Measurements from ENCODE around the gene APPBP2.
"Not testable (repeated sequence)": the region's sequence is repeated elsewhere in the genome, so short reads cannot be mapped to it uniquely, and the experiment has no call there.

Gene APPBP2

DNA sequence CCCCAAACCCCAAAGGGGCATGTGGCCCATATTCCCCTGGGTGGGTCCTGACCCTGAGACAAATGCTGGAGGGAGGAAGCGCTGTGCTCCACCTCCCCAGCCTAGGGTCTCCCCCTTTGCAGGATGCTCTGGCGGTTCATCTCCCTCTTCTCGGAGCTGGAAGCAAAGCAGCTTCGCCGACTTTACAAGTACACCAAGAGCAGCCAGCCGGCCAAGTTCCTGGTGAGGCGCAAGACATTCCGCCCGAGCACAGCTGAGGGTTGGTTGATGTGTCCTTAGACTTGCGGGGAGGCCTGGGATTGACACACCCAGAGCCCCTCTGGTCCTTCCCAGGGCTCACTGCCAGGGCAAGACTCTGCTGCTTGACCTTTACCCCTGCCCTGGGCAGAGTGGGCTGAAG, 99.4 kb downstream of the APPBP2 start:
- H3K27me3 Mint-ChIP-seq: peaks cover 4% of the 10 kb centered on the region
- H3K27ac Mint-ChIP-seq: no peak overlapping the region
- H3K36me3 Mint-ChIP-seq (ENCODE audit: low read depth): peaks cover 7% of the 10 kb centered on the region
- H3K4me1 Mint-ChIP-seq (ENCODE audit: low read depth): peaks cover 41% of the 10 kb centered on the region
- no peaks in the 10 kb centered on the region for H3K9me3 Mint-ChIP-seq
- no peak overlapping the region for H3K4me3 Mint-ChIP-seq
- intact Hi-C loops (cut with micrococcal nuclease): no loop called here

DNA sequence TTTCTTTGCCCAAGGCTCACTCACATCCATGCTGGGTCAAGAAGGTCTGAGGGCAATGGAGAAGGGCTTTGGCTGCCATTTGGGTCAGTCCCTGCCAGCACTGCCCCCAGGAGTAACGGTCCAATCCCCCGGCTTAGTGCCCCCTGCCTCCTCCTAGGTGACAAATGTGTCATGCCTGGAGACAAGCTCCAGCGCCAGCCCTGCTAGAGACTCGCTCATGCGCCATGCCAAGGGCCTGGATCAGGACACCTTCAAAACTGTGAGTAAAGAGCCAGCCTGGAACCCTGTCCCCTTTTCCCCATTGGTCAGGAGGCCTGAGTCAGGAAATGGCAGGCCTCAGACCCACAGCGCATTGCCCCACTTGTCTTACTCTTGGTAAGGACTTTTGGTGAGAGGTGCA, 100.4 kb downstream of the APPBP2 start:
- intact Hi-C loops (cut with micrococcal nuclease): no loop called here
- Mint-ChIP-seq H3K4me3 (no peak overlapping the region), H3K36me3 (ENCODE audit: low read depth) (peaks cover 13% of the 10 kb centered on the region), H3K4me1 (ENCODE audit: low read depth) (peaks cover 40% of the 10 kb centered on the region), H3K9me3 (no peaks in the 10 kb centered on the region), H3K27me3 (peaks cover 3% of the 10 kb centered on the region), H3K27ac (no peak overlapping the region)

DNA sequence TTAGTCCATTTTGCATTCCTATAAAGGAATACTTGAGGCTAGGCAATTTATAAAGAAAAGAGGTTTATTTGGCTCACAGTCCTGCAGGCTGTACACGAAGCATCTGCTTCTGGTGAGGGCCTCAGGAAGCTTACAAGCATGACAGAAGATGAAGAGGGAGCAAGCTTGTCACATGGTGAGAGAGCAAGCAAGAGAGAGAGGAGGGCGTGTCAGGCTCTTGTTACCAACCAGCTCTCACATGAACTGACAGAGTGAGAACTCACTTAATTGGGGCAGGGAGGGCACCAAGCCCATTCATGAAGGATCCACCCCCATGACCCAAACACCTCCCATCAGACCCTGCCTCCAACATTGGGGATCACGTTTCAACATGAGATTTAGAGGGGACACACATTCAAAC, 102.2 kb downstream of the APPBP2 start:
- no peak overlapping the region for H3K27ac Mint-ChIP-seq
- H3K9me3 Mint-ChIP-seq: peaks cover 5% of the 10 kb centered on the region
- intact Hi-C loops (cut with micrococcal nuclease): no loop called here
- no peak overlapping the region for H3K4me3 Mint-ChIP-seq
- H3K27me3 Mint-ChIP-seq: peaks cover 3% of the 10 kb centered on the region
- peaks cover 19% of the 10 kb centered on the region for H3K36me3 Mint-ChIP-seq (ENCODE audit: low read depth)
- H3K4me1 Mint-ChIP-seq (ENCODE audit: low read depth): peaks cover 45% of the 10 kb centered on the region

DNA sequence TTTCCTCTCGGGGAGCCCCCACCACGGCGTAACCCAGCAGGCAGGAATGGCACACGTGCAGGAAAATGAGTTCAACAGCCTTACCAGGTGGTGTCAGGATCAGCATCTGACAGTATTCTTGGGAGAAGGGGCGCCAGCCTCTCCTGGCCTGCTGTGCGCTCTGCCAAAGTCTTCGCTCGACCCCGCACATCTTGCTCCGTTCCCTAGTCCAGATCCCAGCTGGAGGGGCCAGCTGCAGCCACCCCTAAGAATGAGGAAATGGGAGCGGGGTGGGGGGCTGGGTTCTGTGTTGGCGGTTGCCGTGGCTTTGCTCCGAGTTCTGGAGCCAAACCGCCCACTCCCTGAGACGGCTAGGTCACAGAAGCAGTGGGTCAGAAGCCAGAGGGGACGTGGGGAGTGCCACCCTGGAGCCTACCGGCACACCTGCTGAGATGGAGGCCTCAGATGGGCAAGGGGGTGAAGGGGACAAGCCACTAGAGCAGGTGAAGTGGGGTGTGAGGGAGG, 103.8 kb downstream of the APPBP2 start, which contains the start of gene CHCT1:
CHCT1 (plus strand) TSS at position 328 of the 504 bp plus-strand sequence; CDS start at position 432, 104 bp downstream.
- peaks cover 38% of the 10 kb centered on the region for H3K4me1 Mint-ChIP-seq (ENCODE audit: low read depth)
- peak within 1 kb of the TSS; percentile 95 for H3K4me3 Mint-ChIP-seq
- H3K27me3 Mint-ChIP-seq: peaks cover 3% of the 10 kb centered on the region
- H3K9me3 Mint-ChIP-seq: peaks cover 7% of the 10 kb centered on the region
- H3K36me3 Mint-ChIP-seq (ENCODE audit: low read depth): peaks cover 21% of the 10 kb centered on the region
- intact Hi-C loops (cut with micrococcal nuclease): no loop called here
- peak within 1 kb of the TSS; percentile 98 for H3K27ac Mint-ChIP-seq

DNA sequence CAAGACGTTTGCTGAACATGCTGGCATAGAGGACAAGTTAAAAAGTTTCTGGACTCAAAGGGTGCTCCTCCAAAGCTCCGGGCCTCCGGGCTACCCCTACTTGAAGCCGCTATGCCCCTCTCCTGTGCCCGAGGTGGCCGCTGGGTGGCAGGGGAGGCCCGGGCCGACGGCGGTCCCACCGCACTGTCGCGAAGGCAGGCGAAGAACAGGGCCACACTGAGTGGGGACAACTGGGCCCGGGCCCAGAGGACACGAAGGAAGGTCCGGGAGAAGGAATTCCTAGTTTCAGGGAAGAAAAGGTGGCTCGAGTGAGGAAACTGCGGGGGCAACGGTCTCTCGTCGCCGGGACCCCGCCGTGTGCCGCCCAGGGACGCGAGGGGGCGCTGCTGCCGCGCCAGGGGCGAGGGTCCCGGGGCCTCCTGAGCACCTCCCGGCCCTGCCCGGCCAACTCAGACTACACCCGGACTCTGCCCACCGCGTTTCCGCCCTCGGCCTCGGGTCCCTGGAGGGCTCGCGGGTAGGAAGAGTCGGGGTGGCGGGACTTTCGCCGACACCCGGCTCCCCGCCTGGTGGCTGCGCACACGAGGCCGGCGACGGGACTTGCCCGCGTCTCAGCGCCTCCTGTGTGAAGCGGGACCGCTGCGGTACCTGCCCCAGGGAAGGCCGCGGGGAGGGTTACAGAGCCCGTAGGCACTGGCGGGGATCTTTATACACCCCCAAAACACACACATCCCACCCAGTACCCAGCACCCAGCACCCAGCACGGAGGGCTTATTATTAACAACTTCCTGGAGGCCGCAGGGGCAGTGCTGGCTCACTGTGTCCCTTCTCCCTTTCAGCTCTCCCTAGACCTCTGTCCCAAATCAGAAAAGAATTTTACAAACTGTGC, 104.5 kb downstream of the APPBP2 start:
- peaks cover 7% of the 10 kb centered on the region for H3K9me3 Mint-ChIP-seq
- peaks cover 3% of the 10 kb centered on the region for H3K27me3 Mint-ChIP-seq
- intact Hi-C loops (cut with micrococcal nuclease): no loop called here
- H3K27ac Mint-ChIP-seq: peak overlapping the region; percentile 98
- peak overlapping the region; percentile 95 for H3K4me3 Mint-ChIP-seq
- H3K36me3 Mint-ChIP-seq (ENCODE audit: low read depth): peaks cover 21% of the 10 kb centered on the region
- peaks cover 45% of the 10 kb centered on the region for H3K4me1 Mint-ChIP-seq (ENCODE audit: low read depth)

DNA sequence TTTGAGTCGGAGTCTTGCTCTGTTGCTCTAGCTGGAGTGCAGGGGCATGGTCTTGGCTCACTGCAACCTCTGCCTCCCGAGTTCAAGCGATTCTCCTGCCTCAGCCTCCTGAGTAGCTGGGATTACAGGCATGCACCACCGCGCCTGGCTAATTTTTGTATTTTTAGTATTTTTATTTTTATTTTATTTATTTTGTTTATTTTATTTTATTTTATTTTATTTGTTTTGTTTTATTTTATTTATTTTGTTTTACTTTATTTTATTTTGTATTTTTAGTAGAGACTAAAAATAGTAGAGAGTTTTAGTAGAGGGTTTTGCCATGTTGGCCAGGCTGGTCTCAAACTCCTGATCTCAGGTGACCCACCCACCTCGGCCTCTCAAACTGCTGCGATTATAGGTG, 106.2 kb downstream of the APPBP2 start:
- not testable (repeated sequence) for H3K9me3 Mint-ChIP-seq, H3K4me3 Mint-ChIP-seq
- peaks cover 43% of the 10 kb centered on the region for H3K4me1 Mint-ChIP-seq (ENCODE audit: low read depth)

DNA sequence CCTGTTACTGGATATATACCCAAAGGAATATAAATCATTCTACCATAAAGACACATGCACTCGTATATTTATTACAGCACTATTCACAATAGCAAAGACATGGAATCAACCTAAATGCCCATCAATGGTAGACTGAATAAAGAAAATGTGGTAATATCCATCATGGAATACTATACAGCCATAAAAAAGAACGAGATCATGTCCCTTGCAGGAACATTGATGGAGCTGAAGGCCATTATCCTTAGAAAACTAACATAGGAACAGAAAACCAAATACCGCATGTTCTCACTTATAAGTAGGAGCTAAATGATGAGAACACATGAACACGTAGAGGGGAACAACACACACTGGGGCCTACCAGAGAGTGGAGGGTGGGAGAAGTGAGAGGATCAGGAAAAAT, 107.0 kb downstream of the APPBP2 start:
- Mint-ChIP-seq H3K4me1 (ENCODE audit: low read depth) (peaks cover 40% of the 10 kb centered on the region), H3K36me3 (ENCODE audit: low read depth) (peaks cover 21% of the 10 kb centered on the region)
- H3K27me3 Mint-ChIP-seq; H3K4me3 Mint-ChIP-seq; H3K27ac Mint-ChIP-seq; H3K9me3 Mint-ChIP-seq; intact Hi-C loops (cut with micrococcal nuclease): not testable (repeated sequence)

More for the DNA sequence above, 106.2 kb downstream of the APPBP2 start:
- peaks cover 21% of the 10 kb centered on the region for H3K36me3 Mint-ChIP-seq (ENCODE audit: low read depth)
- intact Hi-C loops (cut with micrococcal nuclease); H3K27me3 Mint-ChIP-seq: not testable (repeated sequence)
- H3K27ac Mint-ChIP-seq: peak overlapping the region; percentile 32

DNA sequence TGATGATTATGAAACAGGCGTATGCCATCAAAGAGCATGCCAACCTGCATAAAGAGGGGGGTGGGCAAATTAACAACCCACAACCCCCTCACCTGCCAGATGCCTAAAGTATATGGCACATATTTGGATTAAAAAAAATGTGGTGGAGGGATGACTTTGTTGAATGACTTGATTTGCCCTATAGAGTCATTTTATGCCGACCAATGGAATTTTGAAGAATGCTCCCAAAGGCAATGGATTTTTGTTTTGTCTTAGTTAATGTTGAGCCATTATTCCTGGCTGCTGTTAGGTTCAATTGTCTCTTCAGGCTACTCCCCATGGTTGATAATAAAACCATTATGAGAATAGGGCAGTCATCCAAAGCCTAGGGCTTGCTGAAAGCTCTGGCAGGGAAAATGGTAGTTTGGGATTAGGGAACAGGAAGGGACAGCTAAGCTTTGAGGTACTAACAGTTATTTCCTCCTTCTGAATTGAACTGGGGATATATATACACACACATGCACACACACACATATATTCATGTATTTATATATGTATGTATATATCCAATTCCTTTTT, 109.6 kb downstream of the APPBP2 start:
- H3K4me3 Mint-ChIP-seq: no peak overlapping the region
- peaks cover 21% of the 10 kb centered on the region for H3K4me1 Mint-ChIP-seq (ENCODE audit: low read depth)
- H3K27ac Mint-ChIP-seq: no peak overlapping the region
- peaks cover 7% of the 10 kb centered on the region for H3K9me3 Mint-ChIP-seq
- intact Hi-C loops (cut with micrococcal nuclease): no loop called here
- H3K36me3 Mint-ChIP-seq (ENCODE audit: low read depth): peaks cover 27% of the 10 kb centered on the region
- H3K27me3 Mint-ChIP-seq: no peaks in the 10 kb centered on the region

DNA sequence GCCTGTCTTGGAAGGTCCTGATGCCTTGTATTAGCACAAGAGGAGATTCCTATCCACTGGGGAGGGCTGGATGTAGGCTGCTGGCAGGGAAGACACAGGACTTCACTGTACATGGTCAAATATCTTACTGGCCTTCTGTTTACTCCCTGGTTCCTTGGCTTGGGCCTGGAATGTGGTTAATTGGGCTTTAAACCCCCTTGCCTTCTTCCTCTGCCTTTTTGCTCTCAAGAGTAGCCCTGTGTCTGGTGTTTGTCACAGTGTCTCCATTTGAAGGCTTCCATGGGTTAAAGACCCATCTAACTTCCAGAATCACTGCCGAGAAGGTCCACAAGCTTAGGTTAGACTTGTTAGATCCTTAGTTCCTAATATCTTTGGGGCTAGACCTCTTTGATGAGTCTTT, 110.9 kb downstream of the APPBP2 start:
- H3K36me3 Mint-ChIP-seq (ENCODE audit: low read depth): peaks cover 22% of the 10 kb centered on the region
- intact Hi-C loops (cut with micrococcal nuclease): no loop called here
- H3K4me1 Mint-ChIP-seq (ENCODE audit: low read depth): peaks cover 14% of the 10 kb centered on the region

DNA sequence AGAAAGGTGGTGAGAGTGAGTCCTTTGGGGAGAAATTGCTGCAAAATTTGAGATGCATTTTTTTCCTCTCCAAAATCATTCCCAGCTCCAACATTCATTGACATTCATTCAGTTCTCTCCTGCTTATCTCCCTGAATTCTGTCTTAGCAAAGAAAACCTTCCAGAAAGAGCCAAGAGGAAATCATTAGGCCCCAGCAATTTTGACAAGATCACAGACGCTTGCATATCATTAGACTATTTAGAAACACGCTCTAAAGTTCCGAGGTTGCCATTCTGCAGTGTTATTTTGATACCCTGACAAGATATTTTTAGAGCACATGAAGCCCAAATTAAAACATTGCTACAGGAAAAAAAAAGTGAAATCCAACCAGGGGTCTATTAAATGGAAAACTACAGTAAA, 113.3 kb downstream of the APPBP2 start:
- H3K4me3 Mint-ChIP-seq: no peak overlapping the region
- peaks cover 14% of the 10 kb centered on the region for H3K36me3 Mint-ChIP-seq (ENCODE audit: low read depth)
- no peak overlapping the region for H3K27ac Mint-ChIP-seq
- H3K27me3 Mint-ChIP-seq: no peaks in the 10 kb centered on the region
- peaks cover 9% of the 10 kb centered on the region for H3K4me1 Mint-ChIP-seq (ENCODE audit: low read depth)
- no peaks in the 10 kb centered on the region for H3K9me3 Mint-ChIP-seq
- intact Hi-C loops (cut with micrococcal nuclease): no loop called here

More for the DNA sequence above, 110.9 kb downstream of the APPBP2 start:
- Mint-ChIP-seq H3K9me3 (peaks cover 7% of the 10 kb centered on the region), H3K27ac (no peak overlapping the region), H3K4me3 (no peak overlapping the region), H3K27me3 (no peaks in the 10 kb centered on the region)

DNA sequence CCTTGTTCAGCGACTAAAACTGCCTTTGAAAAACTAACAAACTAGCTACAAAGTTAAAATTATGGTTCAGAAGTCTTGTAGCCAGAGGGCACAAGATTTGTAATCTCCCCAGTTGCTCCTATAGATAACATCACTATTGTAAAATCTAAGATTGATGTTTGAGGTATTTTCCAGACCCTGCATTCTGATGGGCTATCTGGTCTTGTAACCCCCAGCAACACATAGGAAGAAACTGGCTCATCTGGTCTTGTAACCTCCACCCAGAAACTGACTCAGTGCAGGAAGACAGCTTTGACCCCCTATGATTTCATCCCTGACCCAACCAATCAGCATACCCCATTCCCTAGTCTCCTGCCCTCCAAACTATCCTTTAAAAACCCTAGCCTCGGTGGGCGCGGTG, 116.0 kb downstream of the APPBP2 start:
- no peak overlapping the region for H3K4me3 Mint-ChIP-seq
- H3K4me1 Mint-ChIP-seq (ENCODE audit: low read depth): peaks cover 3% of the 10 kb centered on the region
- no peaks in the 10 kb centered on the region for H3K27me3 Mint-ChIP-seq
- intact Hi-C loops (cut with micrococcal nuclease): no loop called here
- no peak overlapping the region for H3K27ac Mint-ChIP-seq
- no peaks in the 10 kb centered on the region for H3K9me3 Mint-ChIP-seq
- peaks cover 18% of the 10 kb centered on the region for H3K36me3 Mint-ChIP-seq (ENCODE audit: low read depth)

DNA sequence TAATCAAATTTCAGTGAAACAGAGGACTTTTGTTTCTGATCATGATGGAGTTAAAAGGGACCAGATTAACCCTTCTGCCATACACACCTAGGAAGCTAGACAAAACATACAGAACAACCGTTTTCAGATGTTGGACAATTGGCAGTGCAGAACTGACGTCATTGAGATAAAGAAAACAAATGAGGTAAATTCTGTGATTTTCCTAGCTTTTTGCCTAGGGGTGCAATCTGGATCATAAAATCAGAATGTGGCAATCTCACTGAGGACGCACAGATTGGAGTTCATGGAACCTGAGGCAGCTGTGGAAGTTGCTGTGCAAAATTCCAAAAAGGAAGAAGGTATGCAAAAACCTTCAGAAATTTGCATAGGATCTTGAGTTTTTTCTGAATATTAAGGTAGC, 119.2 kb downstream of the APPBP2 start:
- Mint-ChIP-seq H3K4me1 (ENCODE audit: low read depth) (peaks cover 28% of the 10 kb centered on the region), H3K36me3 (ENCODE audit: low read depth) (peaks cover 4% of the 10 kb centered on the region), H3K27ac (no peak overlapping the region), H3K27me3 (no peaks in the 10 kb centered on the region), H3K4me3 (no peak overlapping the region), H3K9me3 (no peaks in the 10 kb centered on the region)
- intact Hi-C loops (cut with micrococcal nuclease): no loop called here

DNA sequence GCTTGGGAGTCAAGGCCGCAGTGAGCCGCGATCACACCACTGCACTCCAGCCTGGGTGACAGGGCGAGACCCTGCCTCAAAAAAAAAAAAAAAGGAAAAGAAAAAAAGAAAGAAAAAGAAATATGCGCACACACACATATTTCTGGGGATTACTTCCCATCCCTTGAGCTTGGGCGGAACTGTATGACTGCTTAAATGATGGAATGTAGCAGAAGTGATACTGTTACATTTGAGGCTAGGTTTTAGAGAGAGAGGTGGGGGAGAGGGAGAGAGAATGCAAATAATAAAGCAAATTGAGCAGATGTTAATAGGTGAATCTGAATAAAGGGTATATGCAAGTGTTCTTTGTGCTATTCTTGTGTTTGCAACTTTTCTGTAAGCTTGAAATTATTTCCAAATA, 122.1 kb downstream of the APPBP2 start:
- peak overlapping the region; percentile 23 for H3K27ac Mint-ChIP-seq
- no peaks in the 10 kb centered on the region for H3K9me3 Mint-ChIP-seq
- H3K4me3 Mint-ChIP-seq: no peak overlapping the region
- H3K27me3 Mint-ChIP-seq: no peaks in the 10 kb centered on the region
- H3K36me3 Mint-ChIP-seq (ENCODE audit: low read depth): peaks cover 4% of the 10 kb centered on the region
- intact Hi-C loops (cut with micrococcal nuclease): no loop called here
- H3K4me1 Mint-ChIP-seq (ENCODE audit: low read depth): peaks cover 45% of the 10 kb centered on the region

DNA sequence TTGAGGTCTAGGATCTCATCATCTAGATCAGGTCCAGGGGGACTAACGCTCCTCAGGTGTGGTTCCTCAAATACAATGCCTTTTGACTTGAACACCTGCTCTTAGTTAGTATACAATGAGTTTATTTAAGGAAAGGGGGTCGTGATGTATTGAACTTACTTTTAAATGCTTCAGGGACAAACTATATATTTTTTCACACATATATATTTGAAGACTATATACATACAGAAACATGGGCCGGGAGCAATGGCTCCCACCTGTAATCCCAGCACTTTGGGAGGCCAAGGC, 122.6 kb downstream of the APPBP2 start:
- Mint-ChIP-seq H3K27ac (peak overlapping the region; percentile 23), H3K27me3 (no peaks in the 10 kb centered on the region), H3K9me3 (no peaks in the 10 kb centered on the region), H3K4me1 (ENCODE audit: low read depth) (peaks cover 50% of the 10 kb centered on the region), H3K4me3 (no peak overlapping the region), H3K36me3 (ENCODE audit: low read depth) (peaks cover 4% of the 10 kb centered on the region)
- intact Hi-C loops (cut with micrococcal nuclease): no loop called here
